Sigmoid colon (tissue), 4 donors: ENCODE data around the gene TMEM109.

Experiments
- CTCF ChIP-seq, 4 experiments: fragments of 450-650 bp in 3 of 4; fragments of 200-600 bp in 1 of 4; IDR thresholded peaks; one replicate each; pipeline ENCODE4 v1.5.1; 2016 to 2019; ENCODE audit warnings: antibody characterized with exemption in 4 of 4, mild to moderate bottlenecking in 3 of 4, moderate library complexity in 2 of 4
- EP300 ChIP-seq, 4 donors: sonication (generic); formaldehyde crosslinking; IDR thresholded peaks; one replicate each; pipeline ENCODE4 v1.6.1; 2017; ENCODE audit warnings: antibody characterized with exemption in 4 of 4
- POLR2A ChIP-seq, 2 donors: fragments of 450-650 bp; IDR thresholded peaks; one replicate each; pipeline ENCODE4 v1.6.1; 2016; ENCODE audit warnings: antibody characterized with exemption in 2 of 2, mild to moderate bottlenecking in 2 of 2, moderate library complexity in 2 of 2
- POLR2AphosphoS5 ChIP-seq, 4 donors: sonication (generic); formaldehyde crosslinking; IDR thresholded peaks; one replicate each; pipeline ENCODE4 v1.6.1; 2017; ENCODE audit warnings: antibody characterized with exemption in 4 of 4

DNA sequence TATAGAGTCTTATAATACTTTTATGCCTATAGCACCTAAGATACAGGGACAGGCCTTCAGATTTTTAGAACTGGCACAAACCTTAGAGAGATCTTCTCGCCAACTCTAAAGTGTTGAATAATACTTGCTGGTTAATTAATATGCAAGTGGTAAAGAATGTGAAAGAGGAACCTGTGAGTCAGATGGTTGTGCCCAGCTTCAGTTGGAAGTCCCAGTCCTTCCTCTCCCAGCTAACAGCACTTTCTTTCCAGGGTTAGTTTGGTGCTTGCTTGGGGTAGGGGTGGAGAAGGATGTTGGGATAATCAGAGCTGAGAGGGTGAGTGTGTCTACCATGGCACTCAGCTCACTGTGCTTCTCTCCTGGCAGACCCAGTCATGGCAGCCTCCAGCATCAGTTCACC, 5.4 kb downstream of the TMEM109 start:
- TF ChIP-seq CTCF (IDR thresholded peaks at IDR 0.05): no peak
- no peak for TF ChIP-seq POLR2A (IDR thresholded peaks at IDR 0.05)
- no peak for TF ChIP-seq POLR2AphosphoS5 (IDR thresholded peaks at IDR 0.05)
- TF ChIP-seq EP300 (IDR thresholded peaks at IDR 0.05): no peak
